GM23338 (cell line): ENCODE measurements around the gene RPS5. TPM values are rescaled to one million over a fixed set of nuclear protein-coding genes. Genes with fewer than 3 reads are reported as not detected.

Experiments used
- CREB1 ChIP-seq: fragments of 250-450 bp; sonication (Bioruptor Pico); IDR thresholded peaks from 2 replicates; pipeline ENCODE4 v1.5.0; 2020; ENCODE audit warnings: low read depth, mild to moderate bottlenecking, moderate library complexity
- ETS1 ChIP-seq: IDR thresholded peaks from 2 replicates; pipeline ENCODE4 v1.6.1; 2016; ENCODE audit warnings: antibody characterized with exemption
- EZH2 ChIP-seq: fragments of 200-600 bp; sonication (generic); IDR thresholded peaks from one replicate; pipeline ENCODE4 v1.8.0; 2017; ENCODE audit warnings: antibody characterized with exemption, mild to moderate bottlenecking, low read depth; ENCODE audit not compliant: unreplicated experiment
- POLR2AphosphoS5 ChIP-seq: IDR thresholded peaks from 2 replicates; pipeline ENCODE4 v1.6.1; 2016; ENCODE audit warnings: antibody characterized with exemption, low read depth
- REST ChIP-seq: IDR thresholded peaks from one replicate; pipeline ENCODE4 v1.6.1; 2018; ENCODE audit warnings: antibody characterized with exemption; ENCODE audit not compliant: unreplicated experiment
- STAT1 ChIP-seq: IDR thresholded peaks from one replicate; pipeline ENCODE4 v1.6.1; 2016; ENCODE audit warnings: antibody characterized with exemption; ENCODE audit not compliant: unreplicated experiment
- ZNF114 ChIP-seq: fragments of 250-450 bp; sonication (Bioruptor Pico); IDR thresholded peaks from 2 replicates; pipeline ENCODE4 v1.5.0; 2020; ENCODE audit warnings: mild to moderate bottlenecking, moderate library complexity
- ZNF462 ChIP-seq: fragments of 250-450 bp; sonication (Bioruptor Pico); IDR thresholded peaks from 2 replicates; pipeline ENCODE4 v1.5.0; 2020; ENCODE audit warnings: mild to moderate bottlenecking, moderate library complexity
- polyA plus RNA-seq: library from polyadenylated mRNA; unstranded; fragments of >200 nt; fragmentation: Nextera tagmentation; extraction: Ambion mirVana; gene quantifications from 2 replicates; pipeline ENCODE4 v1.2.1, GENCODE V29; 2016
- total RNA-seq: library from RNA; depleted of rRNA; stranded (reverse); fragments of >200 nt; shearing (Covaris generic); gene quantifications from 2 replicates; pipeline ENCODE4 v1.2.3, GENCODE V29; 2014

RPS5 gene
- total and polyA plus RNA-seq, 2 experiments from 2014 or later: 734 to 2,111 TPM

GRCh38 chr19:58409010-58409790 lies 22.1 kb downstream of the RPS5 start (continued):
- TF ChIP-seq ZNF462 (CRISPR knock-in tag) (no peak), STAT1 (no peak), ZNF114 (no peak), ETS1 (no peak), CREB1 (CRISPR knock-in tag) (no peak), EZH2 (no peak), REST (no peak), POLR2AphosphoS5 (no peak)
